Liver (tissue), 9 donors: ENCODE data around the gene AUH. TPM values are rescaled to one million over a fixed set of nuclear protein-coding genes. Genes with fewer than 3 reads are reported as not detected.

Source experiments
- DNase-seq: peaks from one replicate; pipeline ENCODE4 v3.0.0-alpha.2; 2017; ENCODE audit warnings: low spot score
- H3K27ac ChIP-seq, 2 donors: one replicate each; pipeline ENCODE4 v1.7.0; 2013; ENCODE audit warnings: inconsistent platforms in 2 of 2, low read length in 2 of 2, control low read depth in 1 of 2, low read depth in 1 of 2, mild to moderate bottlenecking in 1 of 2
- H3K27me3 ChIP-seq, 4 donors: one replicate each; pipeline versions ENCODE4 v1.6.1 to v1.7.0; 2013; ENCODE audit warnings: low read length in 3 of 4, inconsistent platforms in 1 of 4, mild to moderate bottlenecking in 1 of 4, moderate library complexity in 1 of 4; ENCODE audit not compliant: control insufficient read depth in 4 of 4, insufficient read depth in 4 of 4
- H3K36me3 ChIP-seq, 4 donors: one replicate each; pipeline versions ENCODE4 v1.6.1 to v1.7.0; 2013; ENCODE audit warnings: low read length in 3 of 4, mild to moderate bottlenecking in 3 of 4, low read depth in 1 of 4, moderate library complexity in 1 of 4; ENCODE audit not compliant: control insufficient read depth in 4 of 4, insufficient read depth in 3 of 4
- H3K4me1 ChIP-seq, 4 donors: one replicate each; pipeline versions ENCODE4 v1.6.1 to v1.7.0; 2013; ENCODE audit warnings: low read length in 3 of 4, mild to moderate bottlenecking in 3 of 4, moderate library complexity in 1 of 4; ENCODE audit not compliant: control insufficient read depth in 4 of 4, insufficient read depth in 4 of 4
- H3K4me3 ChIP-seq, 3 donors: one replicate each; pipeline versions ENCODE4 v1.6.1 to v1.7.0; 2013; ENCODE audit warnings: low read length in 3 of 3, control low read depth in 1 of 3, low read depth in 1 of 3, mild to moderate bottlenecking in 1 of 3
- H3K9ac ChIP-seq, 2 donors: one replicate each; pipeline ENCODE4 v1.7.0; 2013; ENCODE audit warnings: low read length in 2 of 2, mild to moderate bottlenecking in 2 of 2, moderate library complexity in 2 of 2, control low read depth in 1 of 2, low read depth in 1 of 2
- H3K9me3 ChIP-seq, 4 donors: one replicate each; pipeline versions ENCODE4 v1.6.1 to v1.7.0; 2013; ENCODE audit warnings: low read length in 3 of 4; ENCODE audit not compliant: control insufficient read depth in 4 of 4
- ATF3 ChIP-seq: IDR thresholded peaks from 2 replicates; pipeline ENCODE4 v1.6.1; 2016; ENCODE audit warnings: antibody characterized with exemption
- CTCF ChIP-seq: fragments of 150-350 bp; IDR thresholded peaks from 2 replicates; pipeline ENCODE4 v1.5.1; 2017; ENCODE audit warnings: improper control_type of control experiment, low read depth, low read length; ENCODE audit not compliant: missing input control
- FOXA1 ChIP-seq: IDR thresholded peaks from 2 replicates; pipeline ENCODE4 v1.6.1; 2016; ENCODE audit warnings: antibody characterized with exemption
- FOXA2 ChIP-seq: IDR thresholded peaks from 2 replicates; pipeline ENCODE4 v1.6.1; 2016; ENCODE audit warnings: antibody characterized with exemption
- GABPA ChIP-seq, 2 donors: IDR thresholded peaks in 1 of 2; conservative IDR thresholded peaks in 1 of 2; 2 replicates each; pipeline ENCODE4 v1.6.1; 2016; ENCODE audit warnings: antibody characterized with exemption in 2 of 2, mild to moderate bottlenecking in 1 of 2, moderate library complexity in 1 of 2
- HNF4A ChIP-seq, 2 donors: conservative IDR thresholded peaks; 2 replicates each; pipeline ENCODE4 v1.6.1; 2016; ENCODE audit warnings: antibody characterized with exemption in 2 of 2, mild to moderate bottlenecking in 2 of 2
- HNF4G ChIP-seq: IDR thresholded peaks from 2 replicates; pipeline ENCODE4 v1.6.1; 2016; ENCODE audit warnings: antibody characterized with exemption
- JUND ChIP-seq, 2 donors: IDR thresholded peaks; 2 replicates each; pipeline ENCODE4 v1.6.1; 2016; ENCODE audit warnings: antibody characterized with exemption in 2 of 2
- MAX ChIP-seq: IDR thresholded peaks from 2 replicates; pipeline ENCODE4 v1.6.1; 2016; ENCODE audit warnings: antibody characterized with exemption
- REST ChIP-seq: IDR thresholded peaks from 2 replicates; pipeline ENCODE4 v1.6.1; 2016; ENCODE audit warnings: antibody characterized with exemption, mild to moderate bottlenecking
- SP1 ChIP-seq: IDR thresholded peaks from 2 replicates; pipeline ENCODE4 v1.6.1; 2018; ENCODE audit warnings: antibody characterized with exemption, mild to moderate bottlenecking
- TAF1 ChIP-seq: conservative IDR thresholded peaks from 2 replicates; pipeline ENCODE4 v1.6.1; 2016; ENCODE audit warnings: antibody characterized with exemption, mild to moderate bottlenecking
- YY1 ChIP-seq: IDR thresholded peaks from 2 replicates; pipeline ENCODE4 v1.6.1; 2016; ENCODE audit warnings: antibody characterized with exemption, mild to moderate bottlenecking
- ZBTB33 ChIP-seq: IDR thresholded peaks from 2 replicates; pipeline ENCODE4 v1.6.1; 2016; ENCODE audit warnings: antibody characterized with exemption
- WGBS: extraction: QIAGEN DNeasy Blood & Tissue Kit; methylation state at CpG from one replicate; pipeline ENCODE4 v1.1.7; 2013; 5-methylcytosine and 5-hydroxymethylcytosine counted together
- polyA plus RNA-seq, 2 donors: library from polyadenylated mRNA; stranded (reverse) in 1 of 2; unstranded in 1 of 2; fragments of 200-250 nt in 1 of 2; fragments of >200 nt in 1 of 2; fragmentation: Nextera tagmentation in 1 of 2; extraction: Ambion mirVana in 1 of 2; gene quantifications; one replicate each; pipeline versions ENCODE4 v1.2.1 to v1.2.3, GENCODE V29; 2013 to 2015
- total RNA-seq, 2 donors: library from RNA; depleted of rRNA; stranded (reverse); fragments of >200 nt; gene quantifications; one replicate each; pipeline ENCODE4 v1.2.3, GENCODE V29; 2014
- donor health status: healthy.
- donor health status: healthy.
- donor health status: healthy.
- donor health status: healthy.
- donor health status: healthy.

AUH gene
- total and polyA plus RNA-seq, 4 donors = 12.1 to 30.0 (median 24.9) TPM

GRCh38 chr9:91207729-91208418 is 153.8 kb downstream of the AUH start (continued):
- TF ChIP-seq MAX (peak; percentile 80), YY1 (peak; percentile 76), JUND (IDR thresholded peaks at IDR 0.05) (peak; percentile 86 to 94), HNF4G (peak; percentile 5), REST (peak; percentile 59), TAF1 (no peak)

- H3K9ac ChIP-seq = peak overlapping the region; percentile 18 to 82
- no peaks in the 10 kb centered on the region for H3K27me3 ChIP-seq
- no peaks in the 10 kb centered on the region for H3K9me3 ChIP-seq
- H3K4me1 ChIP-seq = peaks cover 12 to 39% (median 14%) of the 10 kb centered on the region in 4 donors
- H3K27ac ChIP-seq = peak overlapping the region; percentile 88 to 93
- TF ChIP-seq CTCF = no peak
- no peak for TF ChIP-seq YY1
- TF ChIP-seq MAX = no peak
- TF ChIP-seq HNF4A (conservative IDR thresholded peaks at IDR 0.05) = no peak
- no peak for TF ChIP-seq ATF3
- no peak for TF ChIP-seq JUND (IDR thresholded peaks at IDR 0.05)
- no peak for TF ChIP-seq HNF4G
- TF ChIP-seq FOXA1 = no peak
- TF ChIP-seq SP1 = no peak
- TF ChIP-seq TAF1 = no peak
- no peak for TF ChIP-seq ZBTB33
- TF ChIP-seq FOXA2 = no peak
- TF ChIP-seq REST = no peak
- TF ChIP-seq GABPA (IDR thresholded peaks at IDR 0.05 in 1 of 2, conservative IDR thresholded peaks at IDR 0.05 in 1 of 2) = no peak
- DNase-seq = no peak
- H3K4me3 ChIP-seq = no peak overlapping the region
- no peaks in the 10 kb centered on the region for H3K36me3 ChIP-seq
- WGBS = 83% methylated on average over 9 of the region's 9 CpGs
Observed at GRCh38 chr9:91207397-91207728, 154.4 kb downstream of the AUH start.
